Sigmoid colon (tissue), 7 donors: ENCODE results near the gene COP1. TPM values are rescaled to one million over a fixed set of nuclear protein-coding genes. Genes with fewer than 3 reads are reported as not detected.

Experiments
- DNase-seq: peaks from one replicate; pipeline ENCODE4 v3.0.0-alpha.2; 2019
- H3K27ac ChIP-seq, 4 donors: fragments of 200-600 bp; sonication (generic); one replicate each; pipeline ENCODE4 v1.5.1; 2016 to 2019; ENCODE audit warnings: mild to moderate bottlenecking in 1 of 4
- H3K27me3 ChIP-seq, 3 donors: fragments of 200-600 bp; sonication (generic); one replicate each; pipeline ENCODE4 v1.5.1; 2019; ENCODE audit warnings: mild to moderate bottlenecking in 1 of 3
- H3K36me3 ChIP-seq, 4 donors: fragments of 200-600 bp; sonication (generic); one replicate each; pipeline ENCODE4 v1.5.1; 2016 to 2019
- H3K4me1 ChIP-seq, 4 donors: fragments of 200-600 bp; sonication (generic); one replicate each; pipeline ENCODE4 v1.5.1; 2017 to 2019
- H3K4me3 ChIP-seq, 4 donors: fragments of 200-600 bp; sonication (generic); one replicate each; pipeline ENCODE4 v1.5.1; 2017 to 2019; ENCODE audit warnings: mild to moderate bottlenecking in 2 of 4, moderate library complexity in 1 of 4
- H3K9me3 ChIP-seq, 4 donors: fragments of 200-600 bp in 3 of 4; sonication (generic) in 3 of 4; one replicate each; pipeline versions ENCODE4 v1.5.1 to v1.6.1; 2013 to 2019
- EP300 ChIP-seq, 4 donors: sonication (generic); formaldehyde crosslinking; IDR thresholded peaks; one replicate each; pipeline ENCODE4 v1.6.1; 2017; ENCODE audit warnings: antibody characterized with exemption in 4 of 4
- POLR2A ChIP-seq, 2 donors: fragments of 450-650 bp; IDR thresholded peaks; one replicate each; pipeline ENCODE4 v1.6.1; 2016; ENCODE audit warnings: antibody characterized with exemption in 2 of 2, mild to moderate bottlenecking in 2 of 2, moderate library complexity in 2 of 2
- POLR2AphosphoS5 ChIP-seq, 4 donors: sonication (generic); formaldehyde crosslinking; IDR thresholded peaks; one replicate each; pipeline ENCODE4 v1.6.1; 2017; ENCODE audit warnings: antibody characterized with exemption in 4 of 4
- WGBS, 2 donors: extraction: QIAGEN DNeasy Blood & Tissue Kit; methylation state at CpG; one replicate each; pipeline ENCODE4 v1.1.7; 2013; 5-methylcytosine and 5-hydroxymethylcytosine counted together
- intact Hi-C: fragments of 100-400 bp; cut with DNase I; formaldehyde crosslinking; loops from one replicate; pipeline ENCODE4 v1.15.1; 2023
- polyA plus RNA-seq, 3 donors: library from polyadenylated mRNA; stranded (reverse); fragments of 200-250 nt; gene quantifications; one replicate each; pipeline ENCODE4 v1.2.3, GENCODE V29; 2013
- small RNA-seq, 3 donors: library from RNA; depleted of rRNA; stranded (forward); fragments of <200 nt; gene quantifications; one replicate each; pipeline ENCODE3, GENCODE V24; 2016
- total RNA-seq, 4 donors: library from RNA; depleted of rRNA; stranded (reverse); fragments of >200 nt; gene quantifications; one replicate each; pipeline ENCODE4 v1.1.0, GENCODE V29; 2016
- TF ChIP-seq, protein P1 (sequence below), 4 experiments: fragments of 450-650 bp in 3 of 4; fragments of 200-600 bp in 1 of 4; IDR thresholded peaks; one replicate each; pipeline ENCODE4 v1.5.1; 2016 to 2019; ENCODE audit warnings: antibody characterized with exemption in 4 of 4, mild to moderate bottlenecking in 3 of 4, moderate library complexity in 2 of 4
- donor health status: healthy with polysubstance abuse.
- donor health status: Bipolar disorder and iron deficiency.
- donor health status: healthy.

COP1 gene
- total and polyA plus RNA-seq, 7 donors, result 33.9 to 64.5 (median 55.9) TPM

DNA sequence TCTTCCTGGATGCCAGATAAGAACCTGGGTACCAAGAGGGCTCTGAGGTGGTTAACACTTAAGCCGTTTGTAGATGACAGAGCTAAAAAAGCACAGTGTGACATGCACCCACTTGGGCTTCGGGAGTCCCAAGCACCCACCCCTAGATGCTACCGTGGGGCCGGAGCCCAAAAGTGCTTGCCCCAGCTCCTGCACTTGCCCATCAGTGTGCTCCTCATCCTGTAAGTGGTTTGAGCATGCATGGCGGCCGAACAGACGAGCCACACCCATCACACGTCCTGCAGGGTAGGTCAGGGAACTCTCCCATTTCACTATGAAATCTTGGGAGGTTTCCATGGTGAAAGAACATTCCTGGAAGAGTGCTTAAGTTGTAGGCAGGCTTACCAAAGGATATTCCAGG lies 304.8 kb downstream of the COP1 start:
- intact Hi-C loops, result no loop called here
- H3K4me1 ChIP-seq, result no peaks in the 10 kb centered on the region

DNA sequence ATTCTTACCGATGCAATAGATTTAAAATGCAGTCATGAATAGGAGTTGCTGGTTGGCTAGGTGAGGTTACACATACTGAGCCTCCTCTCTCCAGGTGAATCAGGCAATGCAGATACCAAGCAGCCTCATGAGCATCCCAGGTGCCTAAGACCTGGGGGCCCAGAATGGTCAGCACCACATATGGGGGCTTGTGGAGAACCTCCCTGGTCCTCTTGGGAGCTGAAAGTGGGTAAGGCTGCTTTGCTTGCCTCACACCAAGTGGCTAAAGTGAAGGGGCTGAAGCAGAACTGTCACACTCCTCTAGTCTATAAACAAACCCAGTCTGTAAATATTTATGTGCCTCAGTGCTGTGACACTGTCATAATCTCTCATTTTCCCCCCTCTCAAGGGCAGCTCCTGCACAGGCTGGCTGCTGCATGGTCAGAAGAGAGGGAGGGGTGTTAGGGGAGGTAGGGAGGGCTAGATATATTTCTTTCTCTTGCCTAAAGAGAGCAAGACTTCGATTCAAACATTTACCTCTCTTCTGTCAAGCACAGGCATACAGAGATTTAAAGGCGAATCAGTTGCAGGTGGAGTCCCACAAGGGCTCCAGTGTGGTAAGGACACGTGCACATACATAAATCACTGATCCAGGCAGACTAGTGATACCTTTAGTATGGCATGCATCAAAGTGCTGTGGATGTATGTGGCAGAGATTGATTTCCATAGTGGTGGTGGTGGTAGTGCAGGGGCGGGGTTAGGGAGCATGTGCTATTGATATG lies 305.8 kb downstream of the COP1 start:
- no peak overlapping the region for H3K27ac ChIP-seq
- no peak overlapping the region for H3K4me3 ChIP-seq
- intact Hi-C loops, result no loop called here
- H3K4me1 ChIP-seq, result no peaks in the 10 kb centered on the region
- no peaks in the 10 kb centered on the region for H3K36me3 ChIP-seq
- H3K9me3 ChIP-seq, result no peaks in the 10 kb centered on the region
- WGBS, 2 donors, result 88 to 89% methylated on average over 5 of the region's 5 CpGs
- TF ChIP-seq POLR2A (IDR thresholded peaks at IDR 0.05) (no peak), EP300 (IDR thresholded peaks at IDR 0.05) (no peak), POLR2AphosphoS5 (IDR thresholded peaks at IDR 0.05) (no peak)
- TF ChIP-seq, protein P1, sequence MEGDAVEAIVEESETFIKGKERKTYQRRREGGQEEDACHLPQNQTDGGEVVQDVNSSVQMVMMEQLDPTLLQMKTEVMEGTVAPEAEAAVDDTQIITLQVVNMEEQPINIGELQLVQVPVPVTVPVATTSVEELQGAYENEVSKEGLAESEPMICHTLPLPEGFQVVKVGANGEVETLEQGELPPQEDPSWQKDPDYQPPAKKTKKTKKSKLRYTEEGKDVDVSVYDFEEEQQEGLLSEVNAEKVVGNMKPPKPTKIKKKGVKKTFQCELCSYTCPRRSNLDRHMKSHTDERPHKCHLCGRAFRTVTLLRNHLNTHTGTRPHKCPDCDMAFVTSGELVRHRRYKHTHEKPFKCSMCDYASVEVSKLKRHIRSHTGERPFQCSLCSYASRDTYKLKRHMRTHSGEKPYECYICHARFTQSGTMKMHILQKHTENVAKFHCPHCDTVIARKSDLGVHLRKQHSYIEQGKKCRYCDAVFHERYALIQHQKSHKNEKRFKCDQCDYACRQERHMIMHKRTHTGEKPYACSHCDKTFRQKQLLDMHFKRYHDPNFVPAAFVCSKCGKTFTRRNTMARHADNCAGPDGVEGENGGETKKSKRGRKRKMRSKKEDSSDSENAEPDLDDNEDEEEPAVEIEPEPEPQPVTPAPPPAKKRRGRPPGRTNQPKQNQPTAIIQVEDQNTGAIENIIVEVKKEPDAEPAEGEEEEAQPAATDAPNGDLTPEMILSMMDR (IDR thresholded peaks at IDR 0.05), result no peak
- H3K27me3 ChIP-seq, result no peaks in the 10 kb centered on the region
- no peak for DNase-seq

More for the DNA sequence above, 304.8 kb downstream of the COP1 start:
- no peak overlapping the region for H3K27ac ChIP-seq
- no peaks in the 10 kb centered on the region for H3K36me3 ChIP-seq
- no peak overlapping the region for H3K4me3 ChIP-seq
- DNase-seq, result no peak
- TF ChIP-seq, protein P1 (IDR thresholded peaks at IDR 0.05), result no peak
- H3K9me3 ChIP-seq, result no peaks in the 10 kb centered on the region
- WGBS, 2 donors, result 89 to 94% methylated on average over 8 of the region's 8 CpGs
- no peaks in the 10 kb centered on the region for H3K27me3 ChIP-seq

DNA sequence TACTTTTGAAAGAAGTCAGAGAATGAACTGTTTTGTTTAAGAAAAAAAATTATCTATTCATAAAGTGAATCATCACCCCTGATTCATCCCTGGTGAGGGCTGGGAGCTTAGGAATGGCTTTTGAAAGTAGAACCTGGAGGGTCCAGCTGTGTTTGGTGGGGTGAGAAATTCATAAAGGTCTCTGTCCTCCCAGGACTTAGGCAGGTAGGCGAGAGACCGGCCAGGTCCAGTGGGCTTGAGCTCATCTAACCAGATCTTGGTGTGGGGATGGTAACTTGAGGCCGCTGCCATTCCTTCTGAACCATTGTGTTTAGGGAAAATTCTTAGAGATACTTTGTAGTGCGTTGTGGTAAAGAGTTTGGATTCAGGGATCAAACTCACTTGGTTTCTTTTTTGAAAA lies 306.9 kb downstream of the COP1 start:
- DNase-seq, result no peak
- Histone ChIP-seq H3K4me3 (no peak overlapping the region), H3K36me3 (no peaks in the 10 kb centered on the region), H3K4me1 (no peaks in the 10 kb centered on the region), H3K9me3 (no peaks in the 10 kb centered on the region), H3K27ac (no peak overlapping the region), H3K27me3 (no peaks in the 10 kb centered on the region)
- TF ChIP-seq, protein P1 (IDR thresholded peaks at IDR 0.05), result no peak
- TF ChIP-seq POLR2A (IDR thresholded peaks at IDR 0.05) (no peak), EP300 (IDR thresholded peaks at IDR 0.05) (no peak), POLR2AphosphoS5 (IDR thresholded peaks at IDR 0.05) (no peak)
- 96% methylated on average over 4 of the region's 4 CpGs for WGBS, 2 donors
- intact Hi-C loops, result no loop called here

DNA sequence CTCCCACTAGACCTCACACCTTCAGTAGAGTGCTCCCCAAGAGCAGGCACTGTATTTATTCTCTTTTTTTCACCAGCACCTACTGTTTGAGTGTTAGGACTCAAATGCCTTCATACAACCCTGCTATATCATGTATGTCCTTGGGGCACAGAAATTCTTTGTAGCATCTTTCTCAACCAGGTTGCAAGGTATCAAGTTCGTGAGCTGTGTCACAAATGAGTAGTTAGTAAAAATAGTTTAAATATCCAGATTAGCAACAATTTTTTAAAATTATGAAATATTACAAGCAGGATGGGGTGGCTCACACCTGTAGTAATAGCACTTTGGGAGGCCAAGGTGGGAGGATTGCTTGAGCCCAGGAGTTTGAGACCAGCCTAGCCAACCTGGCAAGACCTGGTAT lies 311.1 kb downstream of the COP1 start:
- WGBS, 2 donors, result 83 to 96% methylated on average over 1 of the region's 1 CpG

More for the DNA sequence above, 311.1 kb downstream of the COP1 start:
- H3K9me3 ChIP-seq, result no peaks in the 10 kb centered on the region
- no peak for DNase-seq
- H3K4me1 ChIP-seq, result no peaks in the 10 kb centered on the region
- H3K4me3 ChIP-seq, result no peak overlapping the region
- no peaks in the 10 kb centered on the region for H3K36me3 ChIP-seq
- intact Hi-C loops, result no loop called here
- no peak overlapping the region for H3K27ac ChIP-seq
- no peaks in the 10 kb centered on the region for H3K27me3 ChIP-seq
- no peak for TF ChIP-seq POLR2AphosphoS5 (IDR thresholded peaks at IDR 0.05)
- TF ChIP-seq EP300 (IDR thresholded peaks at IDR 0.05), result no peak
- TF ChIP-seq, protein P1 (IDR thresholded peaks at IDR 0.05), result no peak
- TF ChIP-seq POLR2A (IDR thresholded peaks at IDR 0.05), result no peak

Small RNAs within 50 kb of the gene (small RNA-seq; reads per million reads assigned to genes)
- gene RF00066, result 0 reads per million in 3 donors
- 0 reads per million in 3 donors for gene RNU2-12P
- 0 to 0.24 (median 0) reads per million in 3 donors for gene RPS29P5
- 3.2 to 10.1 (median 7.5) reads per million in 3 donors for gene SCARNA3
